GM12878 (cell line): ENCODE results near the gene PF4V1. TPM values are rescaled to one million over a fixed set of nuclear protein-coding genes. Genes with fewer than 3 reads are reported as not detected.

Experiments
- ATAC-seq: fragments of 200-7000 bp; cut with Tn5 transposase; 3 replicates; pipeline ENCODE4 v1.9.1; 2020; ENCODE audit warnings: mild to moderate bottlenecking, moderate library complexity
- BruUV-seq: library from RNA; stranded (reverse); fragments of 400-500 nt; replicated peaks from 2 replicates; lab custom pipeline; 2021; lab: Mats Ljungman, UMichigan
- CTCF ChIA-PET: fragments of 300-600 bp; sonication (Branson Sonifier 250); formaldehyde crosslinking; extraction: SDS; loops from one replicate; lab custom pipeline; 2021; ENCODE audit warnings: inconsistent platforms; lab: Yijun Ruan, JAX
- POLR2A ChIA-PET: fragments of 350-600 bp; formaldehyde crosslinking; extraction: SDS; loops from one replicate; lab custom pipeline; 2021; ENCODE audit warnings: inconsistent platforms; lab: Charles Lee
- RAD21 ChIA-PET: fragments of 300-600 bp; sonication (Branson Sonifier 250); formaldehyde crosslinking; loops from one replicate; lab custom pipeline; 2023; ENCODE audit warnings: antibody characterized with exemption; ENCODE audit not compliant: unreplicated experiment; lab: Charles Lee
- SMC1A ChIA-PET: fragments of 300-600 bp; sonication (Branson Sonifier 250); formaldehyde crosslinking; loops from one replicate; lab custom pipeline; 2023; ENCODE audit not compliant: unreplicated experiment, uncharacterized antibody; lab: Charles Lee
- DNase-seq: peaks from one replicate; pipeline ENCODE4 v3.0.0-alpha.2; 2011; ENCODE audit warnings: low read depth, low spot score
- FAIRE-seq: peaks from 3 replicates; lab custom pipeline; 2011; peaks lifted over from hg19 to GRCh38; lab: Jason Lieb, UNC
- H2AFZ ChIP-seq: 2 replicates; pipeline ENCODE4 v1.6.0; 2011; ENCODE audit warnings: low read depth, low read length, control low read depth; ENCODE audit not compliant: control insufficient read depth
- H3K27ac ChIP-seq: 2 replicates; pipeline ENCODE4 v1.5.1; 2011; ENCODE audit warnings: control low read depth; ENCODE audit not compliant: control insufficient read depth, insufficient read depth
- H3K27me3 ChIP-seq, 2 experiments: replicated peaks in 1 of 2; 2 replicates each; pipeline versions ENCODE4 v1.6.0 to v1.6.1; 2011; ENCODE audit warnings: low read length in 1 of 2; ENCODE audit not compliant: control insufficient read depth in 2 of 2, insufficient read depth in 2 of 2
- H3K36me3 ChIP-seq, 2 experiments: 2 replicates each; pipeline ENCODE4 v1.5.1; 2011; ENCODE audit warnings: low read length in 1 of 2; ENCODE audit not compliant: control insufficient read depth in 2 of 2, insufficient read depth in 2 of 2
- H3K4me1 ChIP-seq: 2 replicates; pipeline ENCODE4 v1.6.1; 2011; ENCODE audit warnings: mild to moderate bottlenecking, low read length, moderate library complexity, mixed read lengths; ENCODE audit not compliant: control insufficient read depth, insufficient read depth
- H3K4me2 ChIP-seq: 2 replicates; pipeline ENCODE4 v1.6.0; 2011; ENCODE audit warnings: control low read depth; ENCODE audit not compliant: control insufficient read depth, insufficient read depth
- H3K4me3 ChIP-seq: fragments of 200-600 bp; sonication (generic); 2 replicates; pipeline ENCODE4 v1.5.1; 2016
- H3K79me2 ChIP-seq: 2 replicates; pipeline ENCODE4 v1.6.0; 2011; ENCODE audit warnings: low read length; ENCODE audit not compliant: control insufficient read depth, insufficient read depth
- H3K9ac ChIP-seq: 2 replicates; pipeline ENCODE4 v1.8.0; 2011; ENCODE audit warnings: low read length, control low read depth, mixed read lengths; ENCODE audit not compliant: control insufficient read depth, insufficient read depth
- H3K9me3 ChIP-seq: replicated peaks from 3 replicates; pipeline ENCODE4 v1.5.1; 2011; ENCODE audit warnings: mild to moderate bottlenecking, low read length; ENCODE audit not compliant: control insufficient read depth, insufficient read depth
- H4K20me1 ChIP-seq: 2 replicates; pipeline ENCODE4 v1.6.0; 2011; ENCODE audit not compliant: control insufficient read depth, insufficient read depth
- BHLHE40 ChIP-seq, 2 experiments: fragments of 450-650 bp in 1 of 2; IDR thresholded peaks; 2 replicates each; pipeline ENCODE4 v1.6.1; 2011 to 2017; ENCODE audit warnings: low read depth in 2 of 2, borderline replicate concordance in 1 of 2, improper control_type of control experiment in 1 of 2, low read length in 1 of 2, mild to moderate bottlenecking in 1 of 2
- BRCA1 ChIP-seq: IDR thresholded peaks from 2 replicates; pipeline ENCODE4 v1.6.1; 2011; ENCODE audit warnings: low read depth, low read length, improper control_type of control experiment
- CBFB ChIP-seq: IDR thresholded peaks from 2 replicates; pipeline ENCODE4 v1.6.1; 2016; ENCODE audit warnings: antibody characterized with exemption, low read depth
- CHD4 ChIP-seq: fragments of 200-600 bp; sonication (generic); IDR thresholded peaks from 2 replicates; pipeline ENCODE4 v1.6.1; 2016; ENCODE audit warnings: mild to moderate bottlenecking
- HCFC1 ChIP-seq: fragments of 150-350 bp; IDR thresholded peaks from 2 replicates; pipeline ENCODE4 v1.6.1; 2014; ENCODE audit warnings: low read length
- MTA3 ChIP-seq: IDR thresholded peaks from 2 replicates; pipeline ENCODE4 v1.6.1; 2012; ENCODE audit warnings: low read length, inconsistent platforms, borderline replicate concordance
- NFYA ChIP-seq: IDR thresholded peaks from 2 replicates; pipeline ENCODE4 v1.6.1; 2011; ENCODE audit warnings: low read depth, mild to moderate bottlenecking, low read length, improper control_type of control experiment, borderline replicate concordance
- PAX8 ChIP-seq: fragments of 450-650 bp; IDR thresholded peaks from 2 replicates; pipeline ENCODE4 v1.6.1; 2017; ENCODE audit warnings: mild to moderate bottlenecking, moderate library complexity
- SMAD5 ChIP-seq: IDR thresholded peaks from 2 replicates; pipeline ENCODE4 v1.6.1; 2016; ENCODE audit warnings: antibody characterized with exemption, low read depth
- SMARCA5 ChIP-seq: fragments of 450-650 bp; IDR thresholded peaks from 2 replicates; pipeline ENCODE4 v1.6.1; 2017; ENCODE audit warnings: mild to moderate bottlenecking
- SREBF1 ChIP-seq: IDR thresholded peaks from 2 replicates; pipeline ENCODE4 v1.6.1; 2012; ENCODE audit warnings: mild to moderate bottlenecking, low read length
- SUZ12 ChIP-seq: fragments of 200-600 bp; sonication (generic); IDR thresholded peaks from one replicate; pipeline ENCODE4 v1.6.1; 2018; ENCODE audit warnings: antibody characterized with exemption, mild to moderate bottlenecking; ENCODE audit not compliant: unreplicated experiment
- TAF1 ChIP-seq: IDR thresholded peaks from 2 replicates; pipeline ENCODE4 v1.6.1; 2011; ENCODE audit warnings: mild to moderate bottlenecking, low read depth, low read length, borderline replicate concordance
- WGBS: methylation state at CpG from one replicate; pipeline ENCODE4 v1.1.6; 2016; ENCODE audit warnings: low lambda C conversion rate; ENCODE audit not compliant: insufficient replicate concordance, insufficient coverage; ENCODE audit errors: missing lambda C conversion rate; 5-methylcytosine and 5-hydroxymethylcytosine counted together
- in situ Hi-C: fragments of 300-500 bp; cut with MboI; formaldehyde crosslinking; loops from 9 replicates; pipeline ENCODE4 v1.14.3; 2018; ENCODE audit warnings: mixed read lengths
- intact Hi-C: fragments of 100-400 bp; cut with micrococcal nuclease; formaldehyde crosslinking; loops from one replicate; pipeline ENCODE4 v1.14.2; 2022; ENCODE audit not compliant: unreplicated experiment
- polyA plus RNA-seq, 11 experiments: library from polyadenylated mRNA; depleted of rRNA in 4 of 11; unstranded in 6 of 11; stranded (reverse) in 5 of 11; fragments of >200 nt; fragmentation: Nextera tagmentation in 4 of 11; fragmentation: Illumina TruSeq in 1 of 11; extraction: Ambion mirVana in 4 of 11; extraction: Trizol in 1 of 11; gene quantifications; 1 replicate in 1 of 11; 2 replicates in 10 of 11; pipeline versions ENCODE4 v1.2.1 to v1.2.3, GENCODE V29; 2011 to 2016; ENCODE audit warnings: inconsistent platforms in 2 of 11, missing spikeins in 2 of 11, low read depth in 1 of 11
- total RNA-seq, 4 experiments: library from RNA; depleted of rRNA in 3 of 4; stranded (reverse); fragments of >200 nt in 3 of 4; fragmentation: Illumina TruSeq in 1 of 4; extraction: Trizol in 1 of 4; gene quantifications; 2 replicates each; pipeline versions ENCODE4 v1.2.1 to v1.2.3, GENCODE V29; 2013 to 2021
- TF ChIP-seq, protein P1 (sequence below): IDR thresholded peaks from 2 replicates; pipeline ENCODE4 v1.6.1; 2011; ENCODE audit warnings: borderline replicate concordance, low read depth, mild to moderate bottlenecking, moderate library complexity, mixed read lengths, low read length; ENCODE audit not compliant: insufficient read depth; ENCODE audit errors: extremely low read length
- TF ChIP-seq, protein P2 (sequence below): IDR thresholded peaks from 2 replicates; pipeline ENCODE4 v1.6.1; 2012; ENCODE audit warnings: improper control_type of control experiment, low read depth, low read length; ENCODE audit not compliant: insufficient replicate concordance
- TF ChIP-seq, protein P3 (sequence below): fragments of 450-650 bp; IDR thresholded peaks from 2 replicates; pipeline ENCODE4 v1.6.1; 2014; ENCODE audit warnings: mild to moderate bottlenecking

PF4V1 gene
- total and polyA plus RNA-seq, 10 of the 15 experiments (the other 5 are each of a cell fraction or from before 2014, with no cell fraction given): not detected

DNA sequence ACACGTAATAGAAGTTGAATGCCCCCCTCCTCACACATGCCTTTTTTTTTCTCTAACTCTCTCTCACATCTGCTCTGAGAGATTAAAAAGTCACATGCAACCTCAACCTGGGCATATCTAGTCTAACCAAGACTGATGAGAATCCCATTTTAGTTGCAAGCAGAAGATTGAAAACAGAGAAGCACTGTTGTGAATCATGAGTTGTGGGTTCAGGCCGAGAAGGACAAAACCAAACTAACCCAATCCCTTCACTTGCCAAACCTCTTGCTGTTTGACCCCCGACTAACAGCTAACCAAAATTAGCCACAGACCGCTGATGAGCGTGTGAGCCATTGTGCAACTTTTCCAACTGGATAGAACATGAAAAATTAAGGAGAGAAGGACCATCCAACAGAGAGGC is 47.9 kb downstream of the PF4V1 start (continued):
- TF ChIP-seq SUZ12 (no peak), BHLHE40 (IDR thresholded peaks at IDR 0.05; ENCODE audit: borderline replicate concordance in 1 of 2, low read depth in 2 of 2, low read length in 1 of 2) (no peak), SMAD5 (no peak), TAF1 (no peak), CBFB (no peak), HCFC1 (no peak)
- TF ChIP-seq, all 136 proteins: peak for 0

DNA sequence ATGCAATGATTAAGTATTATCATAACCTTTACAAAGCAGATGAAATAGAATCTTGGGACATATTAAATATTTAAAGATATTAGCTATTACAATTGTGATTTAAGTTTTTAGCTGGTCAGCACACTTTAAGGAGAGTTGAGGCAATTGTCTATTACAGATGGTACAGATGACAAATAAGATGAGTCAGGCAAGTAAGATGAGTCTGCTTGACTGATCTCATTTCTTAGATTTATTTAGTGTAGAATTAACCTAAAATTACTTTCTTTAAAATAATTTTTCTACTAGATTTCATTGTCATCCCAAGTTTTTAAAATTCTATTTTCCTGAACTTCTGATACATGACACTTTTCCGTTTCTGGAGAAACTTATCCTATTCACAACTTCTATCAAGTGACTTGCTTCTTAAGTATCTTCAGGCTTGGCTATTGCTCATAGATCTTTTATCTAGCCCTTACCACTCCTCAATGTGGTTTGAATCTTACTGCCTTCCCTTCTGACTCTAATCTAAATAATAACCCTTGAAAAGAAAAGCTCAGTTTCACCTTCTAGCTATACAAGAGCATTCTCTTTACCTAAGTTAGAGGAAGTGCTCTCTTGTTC is 49.0 kb downstream of the PF4V1 start:
- Histone ChIP-seq H3K4me2 (no peak overlapping the region), H3K4me1 (no peaks in the 10 kb centered on the region), H2AFZ (no peak overlapping the region), H3K27me3 (no peaks in the 10 kb centered on the region), H3K79me2 (no peaks in the 10 kb centered on the region), H3K4me3 (no peak overlapping the region), H4K20me1 (no peaks in the 10 kb centered on the region), H3K27ac (no peak overlapping the region), H3K36me3 (no peaks in the 10 kb centered on the region), H3K9me3 (no peaks in the 10 kb centered on the region), H3K9ac (no peak overlapping the region)
- RAD21 ChIA-PET: no interaction called here
- FAIRE-seq: no peak
- CTCF ChIA-PET: no interaction called here
- SMC1A ChIA-PET: no interaction called here
- no TSS peak for BruUV-seq
- intact Hi-C loops (no loop called here), in situ Hi-C loops (no loop called here)
- no peak for ATAC-seq
- 0% methylated on average over 1 of the region's 1 CpG for WGBS
- POLR2A ChIA-PET: no interaction called here
- DNase-seq: no peak
- TF ChIP-seq, protein P1, sequence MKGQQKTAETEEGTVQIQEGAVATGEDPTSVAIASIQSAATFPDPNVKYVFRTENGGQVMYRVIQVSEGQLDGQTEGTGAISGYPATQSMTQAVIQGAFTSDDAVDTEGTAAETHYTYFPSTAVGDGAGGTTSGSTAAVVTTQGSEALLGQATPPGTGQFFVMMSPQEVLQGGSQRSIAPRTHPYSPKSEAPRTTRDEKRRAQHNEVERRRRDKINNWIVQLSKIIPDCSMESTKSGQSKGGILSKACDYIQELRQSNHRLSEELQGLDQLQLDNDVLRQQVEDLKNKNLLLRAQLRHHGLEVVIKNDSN: no peak
- no peak for TF ChIP-seq PAX8
- TF ChIP-seq BRCA1: no peak
- no peak for TF ChIP-seq MTA3
- no peak for TF ChIP-seq SREBF1
- no peak for TF ChIP-seq NFYA
- TF ChIP-seq, protein P2, sequence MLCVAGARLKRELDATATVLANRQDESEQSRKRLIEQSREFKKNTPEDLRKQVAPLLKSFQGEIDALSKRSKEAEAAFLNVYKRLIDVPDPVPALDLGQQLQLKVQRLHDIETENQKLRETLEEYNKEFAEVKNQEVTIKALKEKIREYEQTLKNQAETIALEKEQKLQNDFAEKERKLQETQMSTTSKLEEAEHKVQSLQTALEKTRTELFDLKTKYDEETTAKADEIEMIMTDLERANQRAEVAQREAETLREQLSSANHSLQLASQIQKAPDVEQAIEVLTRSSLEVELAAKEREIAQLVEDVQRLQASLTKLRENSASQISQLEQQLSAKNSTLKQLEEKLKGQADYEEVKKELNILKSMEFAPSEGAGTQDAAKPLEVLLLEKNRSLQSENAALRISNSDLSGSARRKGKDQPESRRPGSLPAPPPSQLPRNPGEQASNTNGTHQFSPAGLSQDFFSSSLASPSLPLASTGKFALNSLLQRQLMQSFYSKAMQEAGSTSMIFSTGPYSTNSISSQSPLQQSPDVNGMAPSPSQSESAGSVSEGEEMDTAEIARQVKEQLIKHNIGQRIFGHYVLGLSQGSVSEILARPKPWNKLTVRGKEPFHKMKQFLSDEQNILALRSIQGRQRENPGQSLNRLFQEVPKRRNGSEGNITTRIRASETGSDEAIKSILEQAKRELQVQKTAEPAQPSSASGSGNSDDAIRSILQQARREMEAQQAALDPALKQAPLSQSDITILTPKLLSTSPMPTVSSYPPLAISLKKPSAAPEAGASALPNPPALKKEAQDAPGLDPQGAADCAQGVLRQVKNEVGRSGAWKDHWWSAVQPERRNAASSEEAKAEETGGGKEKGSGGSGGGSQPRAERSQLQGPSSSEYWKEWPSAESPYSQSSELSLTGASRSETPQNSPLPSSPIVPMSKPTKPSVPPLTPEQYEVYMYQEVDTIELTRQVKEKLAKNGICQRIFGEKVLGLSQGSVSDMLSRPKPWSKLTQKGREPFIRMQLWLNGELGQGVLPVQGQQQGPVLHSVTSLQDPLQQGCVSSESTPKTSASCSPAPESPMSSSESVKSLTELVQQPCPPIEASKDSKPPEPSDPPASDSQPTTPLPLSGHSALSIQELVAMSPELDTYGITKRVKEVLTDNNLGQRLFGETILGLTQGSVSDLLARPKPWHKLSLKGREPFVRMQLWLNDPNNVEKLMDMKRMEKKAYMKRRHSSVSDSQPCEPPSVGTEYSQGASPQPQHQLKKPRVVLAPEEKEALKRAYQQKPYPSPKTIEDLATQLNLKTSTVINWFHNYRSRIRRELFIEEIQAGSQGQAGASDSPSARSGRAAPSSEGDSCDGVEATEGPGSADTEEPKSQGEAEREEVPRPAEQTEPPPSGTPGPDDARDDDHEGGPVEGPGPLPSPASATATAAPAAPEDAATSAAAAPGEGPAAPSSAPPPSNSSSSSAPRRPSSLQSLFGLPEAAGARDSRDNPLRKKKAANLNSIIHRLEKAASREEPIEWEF: no peak
- TF ChIP-seq, protein P3, sequence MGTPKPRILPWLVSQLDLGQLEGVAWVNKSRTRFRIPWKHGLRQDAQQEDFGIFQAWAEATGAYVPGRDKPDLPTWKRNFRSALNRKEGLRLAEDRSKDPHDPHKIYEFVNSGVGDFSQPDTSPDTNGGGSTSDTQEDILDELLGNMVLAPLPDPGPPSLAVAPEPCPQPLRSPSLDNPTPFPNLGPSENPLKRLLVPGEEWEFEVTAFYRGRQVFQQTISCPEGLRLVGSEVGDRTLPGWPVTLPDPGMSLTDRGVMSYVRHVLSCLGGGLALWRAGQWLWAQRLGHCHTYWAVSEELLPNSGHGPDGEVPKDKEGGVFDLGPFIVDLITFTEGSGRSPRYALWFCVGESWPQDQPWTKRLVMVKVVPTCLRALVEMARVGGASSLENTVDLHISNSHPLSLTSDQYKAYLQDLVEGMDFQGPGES: no peak
- TF ChIP-seq CHD4: no peak
- no peak for TF ChIP-seq BHLHE40 (IDR thresholded peaks at IDR 0.05; ENCODE audit: borderline replicate concordance in 1 of 2, low read depth in 2 of 2, low read length in 1 of 2)
- TF ChIP-seq SMARCA5: no peak
